HK-2 (cell line): ENCODE results near the gene ZNF799.
"Not testable (repeated sequence)": the region's sequence is repeated elsewhere in the genome, so short reads cannot be mapped to it uniquely, and the experiment has no call there.

Experiments used
- DNase-seq: peaks from one replicate; pipeline ENCODE4 v3.0.0-alpha.2; 2018; ENCODE audit not compliant: unreplicated experiment

ZNF799 gene

GRCh38 chr19:12364391-12365235 is 36.5 kb downstream of the ZNF799 start:
- peak; percentile 20 for DNase-seq

GRCh38 chr19:12362236-12362635 is 38.8 kb downstream of the ZNF799 start:
- DNase-seq: not testable (repeated sequence)

GRCh38 chr19:12353375-12353774 is 47.7 kb downstream of the ZNF799 start:
- no peak for DNase-seq

GRCh38 chr19:12350890-12351197 is 50.2 kb downstream of the ZNF799 start:
- DNase-seq: no peak

- no peak for DNase-seq
Observed at GRCh38 chr19:12350185-12350889, 50.7 kb downstream of the ZNF799 start.

GRCh38 chr19:12346896-12347295 is 54.2 kb downstream of the ZNF799 start:
- DNase-seq: no peak

GRCh38 chr19:12345197-12345596 is 55.9 kb downstream of the ZNF799 start:
- DNase-seq: no peak
